Nephron (organoid): ENCODE data around the gene SNX32.
A peak's percentile ranks its signal among the peaks of the same experiment; 100 is the strongest.
"Not testable (repeated sequence)": the region's sequence is repeated elsewhere in the genome, so short reads cannot be mapped to it uniquely, and the experiment has no call there.

ENCODE experiments used
- H3K27ac Mint-ChIP-seq, 3 experiments: 2 replicates each; pipeline ENCODE4 v1.8.0; 2020; ENCODE audit warnings: mixed read lengths in 3 of 3, mild to moderate bottlenecking in 2 of 3, moderate library complexity in 1 of 3
- H3K27me3 Mint-ChIP-seq: 2 replicates; pipeline ENCODE4 v1.8.0; 2021; ENCODE audit warnings: low read depth, mild to moderate bottlenecking, moderate library complexity, mixed read lengths
- H3K36me3 Mint-ChIP-seq: 2 replicates; pipeline ENCODE4 v1.8.0; 2020; ENCODE audit warnings: low read depth, mixed read lengths
- H3K4me1 Mint-ChIP-seq: 2 replicates; pipeline ENCODE4 v1.8.0; 2020; ENCODE audit warnings: mixed read lengths
- H3K4me3 Mint-ChIP-seq, 3 experiments: 2 replicates each; pipeline ENCODE4 v1.8.0; 2020; ENCODE audit warnings: mild to moderate bottlenecking in 3 of 3, mixed read lengths in 3 of 3, moderate library complexity in 2 of 3
- H3K9me3 Mint-ChIP-seq: 2 replicates; pipeline ENCODE4 v1.8.0; 2020; ENCODE audit warnings: mixed read lengths
- TF ChIP-seq, protein P1 (sequence below), 3 experiments: fragments of 200-600 bp; sonication (generic); IDR thresholded peaks; one replicate each; pipeline ENCODE4 v1.5.0; 2021; ENCODE audit warnings: antibody characterized with exemption in 3 of 3; ENCODE audit not compliant: unreplicated experiment in 3 of 3

SNX32 gene

GRCh38 chr11:65888163-65888814, 54.5 kb downstream of the SNX32 start, which contains the start of gene FIBP:
TSS of gene FIBP (minus strand) at chr11:65888471. CDS start at chr11:65888418, 53 bp downstream.
- peak within 1 kb of the TSS; percentile 92 to 98 (median 97) for H3K27ac Mint-ChIP-seq
- H3K27me3 Mint-ChIP-seq = peaks cover 5% of the 10 kb centered on the region
- H3K9me3 Mint-ChIP-seq = no peaks in the 10 kb centered on the region
- H3K36me3 Mint-ChIP-seq = peaks cover 20% of the 10 kb centered on the region
- TF ChIP-seq, protein P1, sequence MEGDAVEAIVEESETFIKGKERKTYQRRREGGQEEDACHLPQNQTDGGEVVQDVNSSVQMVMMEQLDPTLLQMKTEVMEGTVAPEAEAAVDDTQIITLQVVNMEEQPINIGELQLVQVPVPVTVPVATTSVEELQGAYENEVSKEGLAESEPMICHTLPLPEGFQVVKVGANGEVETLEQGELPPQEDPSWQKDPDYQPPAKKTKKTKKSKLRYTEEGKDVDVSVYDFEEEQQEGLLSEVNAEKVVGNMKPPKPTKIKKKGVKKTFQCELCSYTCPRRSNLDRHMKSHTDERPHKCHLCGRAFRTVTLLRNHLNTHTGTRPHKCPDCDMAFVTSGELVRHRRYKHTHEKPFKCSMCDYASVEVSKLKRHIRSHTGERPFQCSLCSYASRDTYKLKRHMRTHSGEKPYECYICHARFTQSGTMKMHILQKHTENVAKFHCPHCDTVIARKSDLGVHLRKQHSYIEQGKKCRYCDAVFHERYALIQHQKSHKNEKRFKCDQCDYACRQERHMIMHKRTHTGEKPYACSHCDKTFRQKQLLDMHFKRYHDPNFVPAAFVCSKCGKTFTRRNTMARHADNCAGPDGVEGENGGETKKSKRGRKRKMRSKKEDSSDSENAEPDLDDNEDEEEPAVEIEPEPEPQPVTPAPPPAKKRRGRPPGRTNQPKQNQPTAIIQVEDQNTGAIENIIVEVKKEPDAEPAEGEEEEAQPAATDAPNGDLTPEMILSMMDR (IDR thresholded peaks at IDR 0.05; ENCODE audit: unreplicated experiment in 3 of 3) = peak; percentile 68 to 86 (median 84)
- peak within 1 kb of the TSS; percentile 88 to 92 (median 90) for H3K4me3 Mint-ChIP-seq
- H3K4me1 Mint-ChIP-seq = peaks cover 46% of the 10 kb centered on the region

DNA sequence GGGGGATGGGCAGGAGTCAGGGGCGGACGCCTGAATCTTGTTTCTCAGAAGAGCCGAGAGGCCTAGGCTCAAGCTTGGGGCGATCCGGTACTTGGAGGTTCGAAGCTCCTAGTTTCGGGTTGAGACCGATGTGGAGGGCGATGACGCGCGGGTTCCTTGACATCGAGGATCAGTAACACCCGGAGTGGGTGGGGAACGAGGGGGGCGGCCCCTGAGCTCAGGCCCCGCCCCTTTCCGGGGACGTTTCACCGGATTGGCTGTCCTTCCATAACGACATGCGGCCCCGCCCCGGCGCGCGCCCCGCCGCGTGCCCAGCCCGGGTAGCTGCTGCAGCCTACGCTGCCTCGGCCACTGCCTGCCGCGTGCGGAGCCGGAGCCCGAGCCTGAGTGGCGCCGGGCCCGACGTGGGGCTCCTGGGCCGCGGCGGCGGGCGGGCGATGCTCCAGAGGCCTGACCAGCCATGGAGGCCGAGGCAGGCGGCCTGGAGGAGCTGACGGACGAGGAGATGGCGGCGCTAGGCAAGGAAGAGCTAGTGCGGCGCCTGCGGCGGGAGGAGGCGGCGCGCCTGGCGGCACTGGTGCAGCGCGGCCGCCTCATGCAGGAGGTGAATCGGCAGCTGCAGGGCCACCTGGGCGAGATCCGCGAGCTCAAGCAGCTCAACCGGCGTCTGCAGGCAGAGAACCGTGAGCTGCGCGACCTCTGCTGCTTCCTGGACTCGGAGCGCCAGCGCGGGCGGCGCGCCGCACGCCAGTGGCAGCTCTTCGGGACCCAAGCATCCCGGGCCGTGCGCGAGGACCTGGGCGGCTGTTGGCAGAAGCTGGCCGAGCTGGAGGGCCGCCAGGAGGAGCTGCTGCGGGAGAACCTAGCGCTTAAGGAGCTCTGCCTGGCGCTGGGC, 56.8 kb downstream of the SNX32 start, which contains the start of gene CCDC85B:
TSS of gene CCDC85B (plus strand) at position 350 of the 895 bp plus-strand sequence. CDS start at position 461, 111 bp downstream.
- H3K9me3 Mint-ChIP-seq = no peaks in the 10 kb centered on the region
- TF ChIP-seq, protein P1 (IDR thresholded peaks at IDR 0.05; ENCODE audit: unreplicated experiment in 3 of 3) = peak in 2 of 3 experiments; percentile 14 to 46
- H3K27me3 Mint-ChIP-seq = peaks cover 14% of the 10 kb centered on the region

DNA sequence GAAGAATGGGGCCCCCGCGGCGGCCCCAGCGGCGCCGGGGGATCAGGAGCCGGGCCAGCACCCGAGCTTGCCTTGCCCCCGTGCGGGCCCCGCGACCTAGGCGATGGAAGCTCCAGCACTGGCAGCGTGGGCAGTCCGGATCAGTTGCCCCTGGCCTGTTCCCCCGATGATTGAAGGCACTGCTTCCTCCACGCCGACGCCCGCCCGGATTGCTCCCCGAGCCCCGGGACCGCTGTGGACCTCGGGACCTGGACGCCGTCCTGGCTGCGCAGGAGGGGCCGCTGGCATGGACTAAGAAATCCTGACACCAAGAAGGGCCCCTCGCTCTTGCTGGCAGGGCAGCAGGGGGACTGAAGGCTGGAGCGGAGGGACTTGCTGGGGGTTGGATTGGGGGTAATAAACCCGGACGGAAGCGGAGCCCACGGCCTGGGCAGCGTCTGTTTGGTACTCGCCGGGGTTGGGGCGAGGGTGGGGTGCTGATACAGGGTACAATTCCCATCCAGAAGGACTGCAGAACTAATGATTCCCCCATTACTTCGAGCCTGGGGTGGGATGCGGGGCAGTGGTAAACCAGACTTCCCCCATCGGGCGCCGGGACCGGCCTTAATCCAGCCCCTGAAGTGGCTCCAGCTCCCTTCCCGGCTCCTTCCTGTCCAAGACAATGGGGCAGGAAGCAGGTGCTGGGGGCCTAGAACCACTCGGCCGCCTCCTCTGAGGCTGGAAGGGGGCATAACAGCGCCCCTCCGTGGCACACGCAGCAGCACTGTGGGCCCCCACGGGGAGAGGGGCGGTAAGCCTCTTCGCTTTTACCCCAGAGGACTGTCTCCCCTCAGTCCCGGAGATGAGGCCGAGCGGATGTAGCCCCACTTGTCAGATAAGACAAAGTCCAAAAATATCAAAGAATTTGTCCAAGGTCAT, 57.7 kb downstream of the SNX32 start:
- Mint-ChIP-seq H3K9me3 (no peaks in the 10 kb centered on the region), H3K4me1 (peaks cover 40% of the 10 kb centered on the region), H3K4me3 (peak overlapping the region; percentile 81 to 92 (median 84)), H3K27ac (peak overlapping the region in 2 of 3 experiments; percentile 14 to 50), H3K27me3 (peaks cover 24% of the 10 kb centered on the region), H3K36me3 (peaks cover 5% of the 10 kb centered on the region)
- TF ChIP-seq, protein P1 (IDR thresholded peaks at IDR 0.05; ENCODE audit: unreplicated experiment in 3 of 3) = peak in 1 of 3 experiments; percentile 4

More for the DNA sequence above, 56.8 kb downstream of the SNX32 start, which contains the start of gene CCDC85B:
- Mint-ChIP-seq H3K4me1 (peaks cover 42% of the 10 kb centered on the region), H3K36me3 (peaks cover 7% of the 10 kb centered on the region), H3K27ac (peak within 1 kb of the TSS; percentile 92 to 98 (median 97)), H3K4me3 (peak within 1 kb of the TSS; percentile 88 to 92 (median 90))

DNA sequence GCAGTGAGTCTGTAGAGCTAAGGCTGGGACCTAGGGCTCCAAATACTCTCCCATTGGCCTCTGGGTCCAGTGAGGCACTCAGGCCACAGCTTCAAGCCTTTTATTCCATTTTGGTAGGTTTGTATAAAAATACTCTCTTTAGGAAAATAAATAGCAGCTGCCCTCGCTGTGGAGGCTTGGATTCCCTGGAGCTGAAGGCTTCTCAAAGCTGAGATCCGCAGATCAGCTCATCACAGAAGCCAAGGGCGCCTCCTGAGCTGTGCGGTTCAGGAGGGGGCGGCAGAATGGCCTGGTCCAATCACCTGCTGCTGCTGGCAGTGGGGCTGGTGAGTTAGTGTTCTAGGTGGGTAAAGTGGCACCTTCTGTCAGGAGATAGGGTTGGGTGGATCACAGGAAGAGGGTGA, 58.4 kb downstream of the SNX32 start:
- peak overlapping the region; percentile 72 to 84 (median 81) for H3K4me3 Mint-ChIP-seq
- peak overlapping the region in 2 of 3 experiments; percentile 14 to 50 for H3K27ac Mint-ChIP-seq
- H3K4me1 Mint-ChIP-seq = peaks cover 34% of the 10 kb centered on the region
- H3K27me3 Mint-ChIP-seq = peaks cover 30% of the 10 kb centered on the region
- not testable (repeated sequence) for H3K36me3 Mint-ChIP-seq, H3K9me3 Mint-ChIP-seq

- TF ChIP-seq, protein P1 (IDR thresholded peaks at IDR 0.05; ENCODE audit: unreplicated experiment in 3 of 3) = no peak
- H3K27ac Mint-ChIP-seq = peak overlapping the region in 1 of 3 experiments; percentile 14
- H3K4me1 Mint-ChIP-seq = peaks cover 34% of the 10 kb centered on the region
- no peaks in the 10 kb centered on the region for H3K36me3 Mint-ChIP-seq
- peaks cover 37% of the 10 kb centered on the region for H3K27me3 Mint-ChIP-seq
- peak overlapping the region; percentile 72 to 84 (median 81) for H3K4me3 Mint-ChIP-seq
- no peaks in the 10 kb centered on the region for H3K9me3 Mint-ChIP-seq
Measured at GRCh38 chr11:65892661-65893317, 59.0 kb downstream of the SNX32 start.
